Urothelium cell line (cell line): ENCODE data around the gene GLRA1.

Experiments
- DNase-seq: peaks from one replicate; pipeline ENCODE4 v3.0.0; 2011; ENCODE audit warnings: low spot score, mixed read lengths
- FAIRE-seq: peaks from 2 replicates; lab custom pipeline; 2011; peaks lifted over from hg19 to GRCh38; lab: Jason Lieb, UNC

The GLRA1 gene

DNA sequence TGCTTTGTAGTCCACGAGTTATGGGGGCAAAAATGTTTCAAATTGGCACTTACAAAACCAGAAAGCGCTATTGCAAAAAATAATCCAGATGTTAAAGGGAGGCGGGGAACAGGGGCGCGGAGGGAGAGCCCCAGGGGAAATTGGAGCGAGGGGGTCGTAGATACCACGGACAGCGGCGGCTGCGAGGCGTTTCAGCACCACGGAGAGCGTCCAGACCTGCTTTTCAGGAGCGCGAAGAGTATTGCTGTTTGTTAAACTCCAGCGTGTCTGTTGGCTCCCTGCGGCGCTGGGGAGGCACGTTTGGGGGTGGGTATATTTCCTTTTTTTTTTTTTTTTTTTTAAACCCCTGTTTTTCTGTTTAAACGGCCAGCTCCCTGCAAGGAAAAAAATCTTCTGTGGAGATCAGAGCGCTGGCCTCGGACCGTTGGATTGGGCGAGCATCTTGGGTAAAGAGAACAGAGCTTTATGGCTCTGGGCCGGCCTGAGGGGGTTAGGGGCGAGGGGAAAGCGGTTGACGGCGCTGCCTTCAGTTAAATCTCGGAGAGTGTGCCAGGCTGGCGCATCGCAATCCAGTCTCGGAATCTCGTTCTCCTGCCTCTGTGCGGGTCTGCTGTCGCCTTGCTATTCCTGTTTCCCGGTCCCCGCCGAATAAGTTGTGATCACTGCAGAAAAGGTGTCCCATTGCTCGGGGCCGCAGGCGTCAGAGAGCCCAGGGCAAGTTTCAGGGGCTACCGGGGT is at the start of gene GLRA1:
Gene GLRA1, minus strand, starts transcription at position 288 of the 738 bp plus-strand sequence. CDS start 302 bp downstream, outside the sequence.
- no peak for FAIRE-seq
- DNase-seq: peak; percentile 75

DNA sequence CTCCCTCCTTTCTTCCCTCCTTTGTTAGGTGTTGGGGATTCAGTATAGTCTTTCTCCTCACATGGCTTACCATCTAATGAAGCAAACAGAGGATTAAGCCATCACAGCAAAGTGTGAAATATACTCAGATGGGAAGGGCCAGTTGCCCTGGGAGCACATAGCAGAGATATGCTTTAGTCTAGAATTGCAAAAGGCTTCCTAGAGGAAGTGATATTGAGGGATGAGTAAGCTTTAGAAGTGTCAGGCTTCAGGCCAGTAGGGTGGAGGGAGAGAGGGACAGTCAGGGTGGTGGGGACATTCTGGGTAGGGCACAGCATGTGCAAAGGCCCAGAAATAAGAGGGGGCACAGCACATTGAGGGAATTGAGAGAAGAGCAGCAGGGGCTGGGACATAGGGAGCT is 46.2 kb upstream of the GLRA1 start:
- FAIRE-seq: no peak
- no peak for DNase-seq

DNA sequence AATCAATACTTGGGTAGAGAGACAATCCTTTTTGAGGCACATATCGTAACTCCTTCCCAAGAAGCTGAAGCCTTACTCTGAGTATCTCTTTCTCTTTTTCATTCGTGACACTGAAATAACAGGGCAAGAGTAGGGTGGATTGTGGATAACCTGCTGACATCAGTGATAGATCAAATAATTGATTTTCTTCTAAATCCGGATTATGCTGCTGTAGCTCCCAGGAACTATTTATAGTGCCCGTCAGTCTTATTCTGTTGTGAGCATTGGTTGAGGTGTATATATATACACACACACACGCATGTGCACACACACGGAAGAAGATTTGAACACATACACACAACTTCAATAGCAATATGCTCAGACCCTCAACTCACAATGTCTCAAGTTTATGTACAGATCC is 43.2 kb upstream of the GLRA1 start:
- DNase-seq: no peak
- no peak for FAIRE-seq

DNA sequence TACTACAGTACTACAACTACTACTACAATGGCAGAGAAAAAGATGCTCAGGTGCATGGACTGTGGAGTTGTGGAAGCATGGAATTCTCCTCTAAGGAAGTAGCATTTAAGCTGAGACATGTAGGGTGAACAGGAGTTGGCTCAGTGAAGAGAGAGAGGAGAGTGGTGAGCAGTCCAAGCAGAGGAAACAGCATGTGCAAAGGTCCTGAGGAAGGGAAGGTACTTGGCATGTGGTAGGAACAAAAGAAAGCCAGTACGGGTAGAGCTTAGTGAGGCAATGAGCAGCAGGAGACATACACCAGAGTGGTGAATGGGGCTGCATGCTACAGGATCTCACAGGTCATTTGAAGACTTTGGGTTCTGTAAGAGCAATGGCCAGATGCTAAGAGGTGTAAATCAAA is 41.4 kb upstream of the GLRA1 start:
- DNase-seq (no peak), FAIRE-seq (no peak)

DNA sequence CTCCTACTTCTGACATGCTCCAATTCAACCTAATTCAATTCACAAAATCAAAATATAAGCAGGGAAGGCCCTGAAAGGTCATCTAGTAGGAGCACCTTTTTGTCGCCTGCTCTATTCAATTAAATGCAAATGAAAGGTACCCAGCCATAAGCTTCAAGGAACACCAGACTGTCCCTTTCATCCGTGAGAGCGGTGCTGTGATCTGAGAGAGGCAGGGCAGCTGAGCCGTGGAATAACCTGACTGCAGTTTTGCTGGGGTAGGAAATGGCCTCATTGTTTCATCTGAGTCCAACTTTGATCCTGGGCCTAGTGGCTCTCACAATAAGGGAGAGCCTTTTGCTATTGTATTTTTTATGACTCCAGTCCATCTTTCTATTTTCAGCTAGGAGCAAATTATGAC is 39.8 kb upstream of the GLRA1 start:
- DNase-seq (no peak), FAIRE-seq (no peak)

DNA sequence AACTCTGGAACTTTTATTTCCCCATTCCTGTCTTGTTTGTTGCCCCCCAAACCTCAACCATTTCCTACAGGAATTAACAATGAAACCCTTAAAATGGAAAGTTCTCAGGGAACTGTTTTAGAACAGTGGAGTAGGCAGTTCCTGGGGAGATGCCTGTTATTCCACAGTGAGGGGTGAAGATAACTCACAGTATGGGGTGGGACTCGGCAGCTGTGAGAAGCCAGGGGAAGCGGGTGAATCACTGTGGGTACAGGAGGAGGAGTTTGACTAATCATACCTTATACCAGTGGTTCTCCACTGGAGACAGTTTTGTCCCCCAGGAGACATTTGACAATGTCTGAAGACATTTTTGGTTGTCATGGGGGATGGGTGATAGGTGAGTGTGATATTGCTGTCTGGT is 36.9 kb upstream of the GLRA1 start:
- DNase-seq (no peak), FAIRE-seq (no peak)

DNA sequence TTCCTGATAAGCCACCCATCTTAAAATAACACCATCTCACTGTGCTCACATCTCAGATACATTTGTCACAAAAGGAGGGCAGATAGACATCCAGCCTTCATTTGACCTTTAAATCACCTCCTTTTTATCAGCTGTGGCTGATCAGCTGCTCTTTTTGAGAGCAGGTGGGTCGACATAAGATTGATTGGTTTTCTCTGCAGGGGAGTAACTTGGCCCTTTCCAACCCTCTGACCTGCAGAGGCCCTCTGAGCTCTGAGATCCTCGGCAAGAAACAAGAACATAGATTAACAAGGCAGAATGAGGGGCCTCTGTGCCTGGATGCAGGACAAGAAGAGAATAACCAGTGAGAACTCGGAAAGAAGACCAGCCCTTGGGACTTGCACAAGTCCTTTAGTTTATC is 33.5 kb upstream of the GLRA1 start:
- no peak for FAIRE-seq
- no peak for DNase-seq

DNA sequence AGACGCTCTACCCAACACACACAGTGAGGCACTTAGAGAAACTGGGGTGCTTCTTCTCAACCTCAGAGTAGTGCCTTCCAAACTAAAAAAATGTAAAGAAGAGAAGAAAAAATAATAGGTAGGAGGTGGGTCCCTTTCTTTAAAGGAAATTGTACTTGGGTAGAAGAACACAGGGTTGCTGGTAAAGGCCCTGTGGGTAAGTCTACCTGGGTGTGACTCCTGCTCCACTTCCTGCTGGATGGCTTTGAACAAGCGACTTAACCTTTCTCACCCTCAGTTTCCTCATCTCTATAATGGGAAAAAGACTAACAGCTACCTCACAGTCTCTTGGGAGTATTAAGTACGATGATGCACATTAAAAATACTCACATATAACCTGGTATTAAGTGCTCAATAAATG is 32.1 kb upstream of the GLRA1 start:
- FAIRE-seq: no peak

DNA sequence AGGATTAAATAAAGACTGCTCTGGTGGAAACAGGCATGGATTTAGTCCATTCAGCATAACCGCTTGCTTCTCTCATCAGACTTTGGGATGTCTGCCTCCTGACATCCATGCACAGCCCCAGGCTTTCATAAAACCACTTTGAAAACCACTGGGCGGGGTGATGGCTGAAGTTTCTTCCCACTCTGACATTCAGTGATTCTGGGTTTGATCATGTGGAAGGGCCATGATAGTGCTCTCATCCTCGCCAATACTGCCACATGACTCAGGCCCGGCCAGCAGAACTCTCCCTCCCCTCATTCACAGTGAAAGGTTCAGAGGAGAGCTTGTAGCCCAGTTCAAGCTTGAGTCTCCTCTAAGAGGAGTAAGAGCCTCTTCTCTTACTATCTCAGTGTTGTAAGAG is 29.6 kb upstream of the GLRA1 start:
- DNase-seq (no peak), FAIRE-seq (no peak)

More for the DNA sequence above, 32.1 kb upstream of the GLRA1 start:
- DNase-seq: no peak

DNA sequence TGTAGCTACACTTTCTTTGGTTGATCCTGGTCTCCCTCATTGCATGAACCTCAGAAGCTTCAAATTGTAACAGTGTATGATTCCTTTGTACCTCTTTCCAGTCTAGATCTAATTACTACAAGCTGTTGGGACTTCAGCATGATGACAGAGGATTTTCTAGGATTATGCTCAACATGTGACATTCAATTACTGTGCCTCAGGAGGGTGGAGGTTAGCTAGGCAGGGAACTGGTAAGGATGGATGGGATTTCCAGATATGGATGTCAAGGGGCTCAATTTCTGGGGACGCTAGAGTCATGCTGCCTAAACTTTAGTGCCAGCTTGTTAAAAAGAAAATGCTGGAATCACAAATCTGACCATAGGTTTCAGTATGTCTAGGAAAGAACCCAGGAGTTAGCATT is 29.2 kb upstream of the GLRA1 start:
- DNase-seq: no peak
- FAIRE-seq: no peak

DNA sequence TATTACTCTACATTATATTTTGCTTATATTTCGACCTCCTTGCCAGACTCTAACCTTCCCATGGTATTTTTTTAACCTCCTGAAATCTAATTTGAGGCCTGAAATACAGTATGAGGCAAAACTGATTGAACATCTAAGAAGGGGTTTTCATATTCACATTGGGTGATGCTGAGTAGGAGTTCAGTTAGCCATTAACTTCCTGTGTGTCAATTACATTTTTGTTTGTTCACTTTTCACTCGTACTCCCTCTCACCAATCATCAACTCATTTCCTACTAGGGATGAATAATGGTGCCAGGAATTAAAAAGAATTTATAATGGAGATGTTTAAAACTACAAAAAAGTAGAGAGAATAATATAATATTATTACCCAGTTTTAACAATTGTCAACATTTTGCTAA is 27.6 kb upstream of the GLRA1 start:
- FAIRE-seq (no peak), DNase-seq (no peak)

DNA sequence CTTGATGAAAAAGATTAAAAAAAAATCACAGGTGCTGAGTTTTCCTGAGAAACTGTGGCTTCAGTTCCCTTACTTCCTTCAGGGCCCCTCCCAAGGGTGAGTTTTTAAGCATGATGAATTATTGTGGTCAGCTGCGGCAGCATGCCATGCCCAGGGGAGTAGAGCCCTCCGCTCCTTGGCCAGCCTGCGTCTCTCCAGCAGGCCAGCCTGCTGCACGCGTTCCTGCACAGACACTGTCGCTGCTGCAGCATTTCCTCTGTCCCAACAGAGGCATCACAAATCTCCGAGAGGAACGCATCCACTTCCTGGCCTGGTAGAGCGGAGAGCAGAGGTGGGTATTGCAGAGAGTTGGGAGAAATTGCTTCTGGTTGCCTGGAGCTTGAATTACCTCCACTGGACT is 26.1 kb upstream of the GLRA1 start:
- DNase-seq (peak; percentile 19), FAIRE-seq (peak; percentile 32)

DNA sequence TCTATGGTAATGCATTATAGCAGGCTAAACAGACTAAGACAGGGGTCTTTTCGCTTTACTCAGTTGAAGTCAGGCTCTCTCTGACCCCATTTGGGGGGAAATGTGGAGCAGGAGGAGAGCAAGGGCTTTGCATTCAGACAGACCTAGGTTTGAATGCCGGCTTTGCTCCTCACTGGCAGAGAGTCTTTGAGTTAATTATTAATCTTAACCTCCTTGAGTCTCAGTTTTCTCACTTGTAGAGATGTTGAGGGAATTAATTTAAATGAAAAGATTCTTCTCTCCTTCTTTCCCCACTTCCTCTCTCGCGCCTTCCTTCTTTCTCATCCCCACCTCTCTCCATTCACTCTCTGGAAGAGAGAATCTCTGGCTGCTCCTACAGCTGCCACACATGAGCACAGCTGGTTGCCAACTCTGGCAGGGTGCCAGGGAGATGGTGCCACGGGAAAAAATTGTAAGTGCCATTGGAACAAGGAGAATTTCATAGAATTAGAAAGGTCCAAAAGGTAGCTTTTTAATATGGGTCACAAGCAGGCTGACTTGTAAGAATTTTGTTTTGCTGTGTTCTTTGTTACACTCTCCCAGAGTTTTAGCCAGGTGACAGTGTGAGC is 25.2 kb upstream of the GLRA1 start:
- FAIRE-seq (no peak), DNase-seq (no peak)

DNA sequence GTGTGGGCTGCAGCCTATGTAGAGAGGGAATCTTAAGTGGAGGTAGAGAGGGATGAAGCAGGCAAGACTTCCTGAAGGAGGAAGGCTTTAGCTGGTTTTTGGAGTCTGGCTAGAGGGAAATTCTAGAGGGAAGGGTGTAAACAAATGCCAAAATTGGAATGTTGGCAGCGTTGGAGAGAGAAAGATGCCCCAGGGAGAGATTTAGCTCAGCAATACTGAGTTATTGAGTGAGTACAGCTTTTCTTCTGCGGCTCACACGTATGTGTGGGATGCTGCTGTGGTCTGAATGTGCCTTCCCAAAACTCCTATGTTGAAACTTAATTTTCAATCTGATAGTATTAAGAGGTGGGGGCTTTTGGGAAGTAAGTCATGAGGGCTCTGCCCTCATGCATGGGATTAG is 24.5 kb upstream of the GLRA1 start:
- DNase-seq: no peak
- no peak for FAIRE-seq

DNA sequence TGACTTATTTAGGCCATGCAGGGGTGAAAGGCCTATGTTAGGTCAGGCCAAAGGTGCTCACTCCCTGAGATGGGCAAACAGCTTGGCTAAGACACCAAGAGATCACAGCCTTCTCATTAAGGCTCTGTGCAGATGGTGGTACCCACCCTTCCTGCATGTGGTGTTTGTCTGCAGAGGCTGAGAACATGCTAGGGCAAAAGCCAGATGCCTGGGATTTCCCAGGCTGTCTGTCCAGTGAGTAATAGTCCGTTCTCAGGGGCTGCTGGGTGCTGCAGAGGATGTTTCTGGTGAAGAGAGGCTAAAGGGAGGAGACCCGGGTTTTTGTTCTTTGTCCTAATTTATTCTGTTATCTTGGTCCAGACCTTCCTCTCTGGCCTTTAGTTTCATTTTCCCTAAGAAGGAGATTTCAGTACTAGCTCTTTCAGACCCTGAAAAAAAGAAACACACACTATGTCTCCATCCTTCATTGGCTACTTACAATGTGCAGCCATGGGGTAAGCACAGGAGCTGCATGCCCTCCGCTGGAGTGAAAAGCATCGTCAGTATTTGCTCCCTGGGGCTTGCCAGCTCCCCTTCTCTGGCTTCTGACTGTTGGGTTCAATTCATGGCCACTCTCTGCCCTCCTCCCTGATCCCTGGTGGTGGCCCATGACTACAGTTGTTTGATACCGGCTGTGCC is 23.4 kb upstream of the GLRA1 start:
- FAIRE-seq: no peak
- DNase-seq: no peak

DNA sequence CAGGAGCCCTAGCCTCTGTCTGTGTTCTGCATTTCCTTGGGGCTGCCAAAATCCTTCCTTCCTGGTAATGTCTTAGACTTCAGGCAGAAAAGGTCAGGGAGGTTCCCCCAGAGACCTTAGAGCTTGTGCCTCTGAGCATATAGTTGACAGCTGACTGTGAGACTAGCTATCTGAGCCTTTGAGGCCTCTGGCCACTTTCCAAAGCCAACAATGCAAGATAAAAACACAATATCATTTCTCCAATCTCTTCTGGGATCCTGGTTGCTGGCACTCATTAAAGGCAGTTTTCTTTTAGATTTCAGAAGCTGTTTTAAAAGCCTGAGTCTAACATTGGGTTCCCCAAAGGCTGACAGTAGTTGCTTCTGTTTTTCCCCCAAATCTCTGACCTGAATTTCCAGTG is 13.2 kb upstream of the GLRA1 start:
- DNase-seq: no peak
- no peak for FAIRE-seq

DNA sequence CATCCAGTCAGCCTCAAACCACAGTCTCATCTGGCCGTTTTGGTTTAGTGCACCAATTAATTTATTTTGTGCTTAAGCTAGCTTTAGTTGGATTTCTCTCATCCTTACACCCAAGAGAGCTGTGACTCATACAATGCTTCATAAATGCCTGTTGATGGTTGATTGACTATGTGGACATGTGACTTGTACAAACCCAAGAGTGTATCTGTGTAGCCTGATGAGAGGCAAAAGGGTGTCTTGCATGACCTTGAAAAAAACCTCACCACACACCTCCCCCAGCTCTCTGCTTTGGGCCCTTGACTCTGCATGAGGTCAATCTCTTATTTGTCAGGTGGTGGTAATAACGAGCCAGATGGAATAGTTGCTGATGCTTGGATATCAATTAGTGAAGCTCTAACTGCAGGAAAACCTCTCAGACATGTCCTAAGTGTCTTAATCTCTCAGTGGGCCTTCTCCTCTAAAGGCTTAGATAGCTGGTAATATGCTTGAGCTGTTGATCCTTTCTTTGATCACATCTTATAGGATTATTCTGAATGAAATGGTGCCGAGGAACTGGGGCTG is 10.6 kb upstream of the GLRA1 start:
- no peak for DNase-seq
- no peak for FAIRE-seq

DNA sequence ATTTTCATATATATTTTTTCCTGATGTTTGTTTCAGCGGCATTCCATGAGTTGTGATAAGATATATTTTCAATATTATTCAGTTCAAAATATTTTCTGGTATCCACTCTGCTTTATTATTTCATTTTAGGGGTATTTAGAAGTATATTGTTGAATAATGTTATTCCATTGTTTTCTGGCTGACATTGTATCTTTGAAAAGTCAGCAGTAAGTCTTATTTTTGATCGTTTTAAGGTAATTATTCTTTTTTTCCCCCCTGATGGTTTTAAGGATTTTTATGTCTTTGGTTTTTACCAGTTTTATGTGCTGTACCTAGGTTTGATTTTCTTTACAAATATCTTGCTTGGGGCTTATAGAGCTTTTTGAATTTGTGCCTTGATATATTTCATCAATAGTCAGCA is 6.6 kb upstream of the GLRA1 start:
- DNase-seq (no peak), FAIRE-seq (no peak)

DNA sequence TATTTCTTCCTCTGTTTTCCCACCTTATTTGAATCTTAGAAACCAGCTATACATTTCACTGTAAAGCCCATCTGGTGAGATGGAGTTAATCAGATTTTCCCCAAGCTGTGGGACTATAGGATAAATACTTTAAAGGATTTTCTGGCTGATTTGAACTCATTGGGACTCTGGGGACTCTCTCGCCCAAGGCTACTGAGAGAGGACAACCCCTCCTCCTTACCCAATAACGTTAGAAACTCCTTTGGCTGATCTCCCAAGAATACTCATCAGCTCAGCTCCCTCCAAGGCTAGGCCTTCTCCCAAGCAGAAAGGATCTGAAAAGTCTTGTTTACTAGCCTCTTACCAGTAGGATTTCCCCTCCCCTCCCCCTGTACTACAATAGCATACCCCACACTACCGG is 1.5 kb upstream of the GLRA1 start:
- FAIRE-seq (no peak), DNase-seq (no peak)

DNA sequence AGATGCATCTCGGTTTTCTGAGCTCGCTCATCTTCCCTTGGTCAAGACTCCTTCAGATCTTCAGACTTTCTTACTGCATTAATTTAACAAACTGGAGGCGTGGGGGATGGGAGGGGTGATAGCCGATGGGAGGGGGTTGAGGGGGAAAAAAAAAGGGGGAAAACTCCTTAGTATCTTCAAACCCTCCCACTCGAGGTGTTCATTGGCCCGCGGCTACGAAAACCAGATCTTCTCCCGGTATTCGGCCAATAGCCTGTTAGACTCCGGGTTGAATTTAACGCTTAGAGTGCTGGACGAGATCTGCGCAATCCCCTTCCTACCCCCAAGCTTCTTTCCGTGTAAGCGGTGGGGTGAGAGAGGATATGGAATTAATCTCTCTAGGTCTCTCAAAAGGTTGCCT is 689 bp upstream of the GLRA1 start:
- no peak for FAIRE-seq
- DNase-seq: no peak

DNA sequence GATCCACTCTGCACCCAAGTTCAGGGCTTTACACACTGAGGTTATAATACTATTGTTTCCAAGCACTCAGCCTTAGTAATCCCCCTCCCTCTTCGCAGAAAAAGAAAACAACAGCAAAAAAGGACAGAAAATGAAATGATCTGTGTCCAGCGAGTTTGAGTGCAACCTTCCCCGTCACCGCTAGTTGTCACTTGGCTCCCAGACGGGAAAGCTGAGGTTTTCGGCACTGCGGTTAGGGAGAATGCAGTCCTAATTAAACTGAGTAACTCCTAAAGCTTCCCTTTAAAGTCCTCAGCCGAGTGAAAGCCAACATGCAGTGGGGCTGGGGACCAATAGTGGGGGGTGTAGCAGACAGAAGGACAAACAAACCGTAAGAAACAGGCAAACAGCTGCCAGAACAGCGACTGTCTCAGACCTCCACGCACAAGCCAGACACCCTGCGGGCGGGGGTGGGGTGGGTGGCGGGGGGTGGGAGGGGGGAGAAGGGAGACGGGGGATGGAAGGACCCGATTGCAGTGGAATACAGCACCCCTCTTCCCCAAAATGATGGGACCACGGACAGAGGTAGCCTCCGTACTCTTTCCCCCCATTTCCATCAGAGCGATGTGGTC is 680 bp downstream of the GLRA1 start:
- DNase-seq (no peak), FAIRE-seq (no peak)

DNA sequence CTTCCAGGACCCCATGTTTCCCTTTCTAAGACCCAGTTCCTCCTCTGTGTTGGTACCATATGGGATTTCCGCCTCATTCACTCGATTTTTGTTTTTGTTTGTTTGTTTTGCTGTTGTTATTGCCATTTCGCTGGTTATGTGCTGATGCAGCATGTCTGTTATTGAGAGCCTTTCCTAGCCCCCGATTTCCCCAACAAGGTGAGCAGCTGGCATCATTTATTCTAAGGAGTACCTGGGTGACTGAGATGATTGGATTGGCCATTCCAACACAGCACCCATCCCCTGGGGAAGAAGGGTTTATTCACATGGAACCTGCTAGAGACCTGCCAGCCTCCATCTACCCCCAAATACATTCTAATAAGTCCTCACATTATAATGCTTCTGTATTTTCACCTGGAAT is 2.7 kb downstream of the GLRA1 start:
- FAIRE-seq: no peak
- no peak for DNase-seq
